ENCODE results near the gene C1orf115. TPM values are rescaled to one million over a fixed set of nuclear protein-coding genes. Genes with fewer than 3 reads are reported as not detected.

The C1orf115 gene
- total RNA-seq, 1 donor from 2014 or later, result 1.3 TPM

DNA sequence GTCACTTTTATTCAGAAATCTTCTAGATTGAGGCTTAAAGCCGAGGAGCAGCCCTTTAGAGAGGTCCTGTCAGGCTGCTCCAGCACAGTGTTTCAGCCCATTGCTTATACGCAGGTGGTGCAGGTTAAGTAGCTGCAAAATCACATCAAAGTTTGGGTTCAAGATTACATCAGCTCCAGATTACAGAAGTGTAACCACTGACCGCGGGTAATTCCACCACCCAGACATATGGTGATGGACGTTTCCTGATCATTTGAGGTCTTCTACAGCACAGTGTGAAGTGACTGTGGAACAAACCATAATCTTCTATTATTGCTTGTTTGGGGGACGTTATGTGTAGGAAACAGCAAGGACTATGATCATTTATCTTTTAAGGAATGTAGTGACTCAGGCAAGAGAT is 11.8 kb downstream of the C1orf115 start:
- H3K36me3 ChIP-seq (ENCODE audit: control insufficient read depth, insufficient read depth, low read length), result no peaks in the 10 kb centered on the region
- TF ChIP-seq CTCF (IDR thresholded peaks at IDR 0.05; ENCODE audit: insufficient read depth, low read length, severe bottlenecking), result no peak
- no peaks in the 10 kb centered on the region for H3K27me3 ChIP-seq (ENCODE audit: control insufficient read depth, insufficient read depth, low read length)
- no peak for DNase-seq (ENCODE audit: low read depth)
- FAIRE-seq, result peak; percentile 80
- H3K4me3 ChIP-seq (ENCODE audit: low read depth, low read length), result no peak overlapping the region

- no peaks in the 10 kb centered on the region for H3K27me3 ChIP-seq (ENCODE audit: control insufficient read depth, insufficient read depth, low read length)
- TF ChIP-seq CTCF (IDR thresholded peaks at IDR 0.05; ENCODE audit: insufficient read depth, low read length, severe bottlenecking), result no peak
- no peak for FAIRE-seq
- H3K4me3 ChIP-seq (ENCODE audit: low read depth, low read length), result no peak overlapping the region
- no peak for DNase-seq (ENCODE audit: low read depth)
- no peaks in the 10 kb centered on the region for H3K36me3 ChIP-seq (ENCODE audit: control insufficient read depth, insufficient read depth, low read length)
Measured at GRCh38 chr1:220702733-220703270, 12.6 kb downstream of the C1orf115 start.

GRCh38 chr1:220703305-220703704 is 13.1 kb downstream of the C1orf115 start:
- Histone ChIP-seq H3K36me3 (ENCODE audit: control insufficient read depth, insufficient read depth, low read length) (no peaks in the 10 kb centered on the region), H3K27me3 (ENCODE audit: control insufficient read depth, insufficient read depth, low read length) (no peaks in the 10 kb centered on the region), H3K4me3 (ENCODE audit: low read depth, low read length) (no peak overlapping the region)
- TF ChIP-seq CTCF (IDR thresholded peaks at IDR 0.05; ENCODE audit: insufficient read depth, low read length, severe bottlenecking), result no peak
- FAIRE-seq (no peak), DNase-seq (ENCODE audit: low read depth) (no peak)

- DNase-seq (ENCODE audit: low read depth) (no peak), FAIRE-seq (no peak)
- H3K27me3 ChIP-seq (ENCODE audit: control insufficient read depth, insufficient read depth, low read length), result no peaks in the 10 kb centered on the region
- H3K4me3 ChIP-seq (ENCODE audit: low read depth, low read length), result no peak overlapping the region
- TF ChIP-seq CTCF (IDR thresholded peaks at IDR 0.05; ENCODE audit: insufficient read depth, low read length, severe bottlenecking), result no peak
- H3K36me3 ChIP-seq (ENCODE audit: control insufficient read depth, insufficient read depth, low read length), result no peaks in the 10 kb centered on the region
Measured at GRCh38 chr1:220705782-220706181, 15.6 kb downstream of the C1orf115 start.

DNA sequence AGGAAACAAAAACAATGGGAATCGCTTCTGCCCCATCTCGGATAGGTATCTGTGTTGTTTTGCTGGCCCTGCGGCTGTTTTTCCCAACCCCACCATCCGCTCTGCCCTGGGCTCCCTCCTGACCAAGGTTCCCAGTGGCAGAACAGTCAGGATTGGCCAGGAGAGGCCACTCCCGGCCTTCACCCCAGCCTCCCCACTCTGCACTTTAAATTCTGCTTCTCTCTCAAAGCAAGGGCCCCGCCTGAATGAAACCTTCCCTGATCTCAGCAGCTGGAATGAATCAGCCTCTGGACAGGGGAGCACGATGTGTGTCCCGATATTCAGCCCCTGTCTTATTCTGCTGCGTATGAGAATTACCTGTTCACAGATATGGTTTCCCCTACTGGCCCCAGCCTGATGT is 16.3 kb downstream of the C1orf115 start:
- DNase-seq (ENCODE audit: low read depth) (no peak), FAIRE-seq (no peak)
- no peaks in the 10 kb centered on the region for H3K36me3 ChIP-seq (ENCODE audit: control insufficient read depth, insufficient read depth, low read length)
- TF ChIP-seq CTCF (IDR thresholded peaks at IDR 0.05; ENCODE audit: insufficient read depth, low read length, severe bottlenecking), result no peak
- no peak overlapping the region for H3K4me3 ChIP-seq (ENCODE audit: low read depth, low read length)
- no peaks in the 10 kb centered on the region for H3K27me3 ChIP-seq (ENCODE audit: control insufficient read depth, insufficient read depth, low read length)

DNA sequence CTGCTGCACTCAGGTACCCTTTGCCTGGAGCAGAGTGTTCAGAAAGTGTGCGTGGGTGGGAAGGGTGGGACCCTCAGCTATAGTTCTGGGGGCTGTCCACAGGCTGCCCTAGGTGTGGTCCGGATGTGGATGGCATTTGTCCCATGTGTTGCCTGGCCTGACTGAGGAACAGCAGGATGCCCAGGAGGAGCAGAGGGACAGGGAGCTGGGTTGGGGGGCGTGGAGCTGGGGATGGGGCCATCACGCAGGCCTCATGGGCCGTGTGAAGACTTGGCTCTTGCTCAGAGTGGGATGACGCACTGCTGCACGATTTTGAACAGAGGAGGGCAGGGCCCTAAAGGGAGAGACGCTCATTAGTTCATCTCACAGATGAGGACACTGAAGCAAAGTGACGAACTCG is 17.0 kb downstream of the C1orf115 start:
- Histone ChIP-seq H3K27me3 (ENCODE audit: control insufficient read depth, insufficient read depth, low read length) (no peaks in the 10 kb centered on the region), H3K4me3 (ENCODE audit: low read depth, low read length) (no peak overlapping the region), H3K36me3 (ENCODE audit: control insufficient read depth, insufficient read depth, low read length) (no peaks in the 10 kb centered on the region)
- DNase-seq (ENCODE audit: low read depth), result no peak
- FAIRE-seq, result no peak
- no peak for TF ChIP-seq CTCF (IDR thresholded peaks at IDR 0.05; ENCODE audit: insufficient read depth, low read length, severe bottlenecking)
